Colonic mucosa (tissue), 4 donors: ENCODE measurements around the gene PHF10. TPM values are rescaled to one million over a fixed set of nuclear protein-coding genes. Genes with fewer than 3 reads are reported as not detected.
A peak's percentile ranks its signal among the peaks of the same experiment; 100 is the strongest.

Experiments
- DNase-seq: peaks from one replicate; pipeline ENCODE4 v3.0.0-alpha.2; 2020
- H3K27ac ChIP-seq: fragments of 200-600 bp; one replicate; pipeline ENCODE4 v1.8.0; 2021
- H3K27me3 ChIP-seq: fragments of 200-600 bp; one replicate; pipeline ENCODE4 v1.8.0; 2021
- H3K36me3 ChIP-seq: fragments of 200-600 bp; one replicate; pipeline ENCODE4 v1.8.0; 2021
- H3K4me1 ChIP-seq: fragments of 200-600 bp; one replicate; pipeline ENCODE4 v1.8.0; 2021; ENCODE audit warnings: mild to moderate bottlenecking
- H3K4me3 ChIP-seq: fragments of 200-600 bp; one replicate; pipeline ENCODE4 v1.8.0; 2021
- H3K9ac ChIP-seq, 2 donors: one replicate each; pipeline ENCODE4 v1.7.0; 2013; ENCODE audit warnings: control low read depth in 2 of 2, low read depth in 2 of 2, low read length in 2 of 2
- H3K9me3 ChIP-seq: fragments of 200-600 bp; one replicate; pipeline ENCODE4 v1.8.0; 2021
- CTCF ChIP-seq: fragments of 200-600 bp; IDR thresholded peaks from one replicate; pipeline ENCODE4 v1.8.0; 2022; ENCODE audit warnings: antibody characterized with exemption, mild to moderate bottlenecking
- intact Hi-C: fragments of 100-400 bp; cut with DNase I; formaldehyde crosslinking; loops from one replicate; pipeline ENCODE4 v1.14.1; 2022
- total RNA-seq, 2 donors: library from RNA; stranded (reverse); fragmentation: NEBNext Ultra II Directional in 1 of 2; extraction: Animal tissue kit (Norgen Biotek cat#: 25700) in 1 of 2; gene quantifications; one replicate each; pipeline ENCODE4 v1.2.1, GENCODE V29; 2021
- donor health status: healthy.
- donor health status: DM: no; HTN: no; CAD: no.
- donor health status: DM: no; HTN: no; CAD: no.

Gene PHF10
- total RNA-seq, 2 donors from 2014 or later, result 37.5 to 39.6 TPM

- Histone ChIP-seq H3K36me3 (no peaks in the 10 kb centered on the region), H3K27ac (peak overlapping the region; percentile 32), H3K4me3 (no peak overlapping the region), H3K9ac (no peak overlapping the region), H3K27me3 (no peaks in the 10 kb centered on the region), H3K9me3 (no peaks in the 10 kb centered on the region), H3K4me1 (no peaks in the 10 kb centered on the region)
- TF ChIP-seq CTCF, result no peak
- intact Hi-C loops, result no loop called here
- DNase-seq, result no peak
Observed at GRCh38 chr6:169669889-169670288, 54.4 kb downstream of the PHF10 start.

GRCh38 chr6:169669147-169669546 lies 55.2 kb downstream of the PHF10 start:
- peak overlapping the region; percentile 32 for H3K27ac ChIP-seq
- H3K27me3 ChIP-seq, result no peaks in the 10 kb centered on the region
- intact Hi-C loops, result no loop called here
- no peaks in the 10 kb centered on the region for H3K36me3 ChIP-seq
- no peaks in the 10 kb centered on the region for H3K4me1 ChIP-seq
- H3K9ac ChIP-seq, result no peak overlapping the region
- H3K9me3 ChIP-seq, result no peaks in the 10 kb centered on the region
- H3K4me3 ChIP-seq, result no peak overlapping the region
- DNase-seq, result no peak
- TF ChIP-seq CTCF, result no peak

- TF ChIP-seq CTCF, result no peak
- no peak overlapping the region for H3K27ac ChIP-seq
- no peak overlapping the region for H3K4me3 ChIP-seq
- intact Hi-C loops, result no loop called here
- DNase-seq, result no peak
- no peak overlapping the region for H3K9ac ChIP-seq
- no peaks in the 10 kb centered on the region for H3K27me3 ChIP-seq
- H3K9me3 ChIP-seq, result no peaks in the 10 kb centered on the region
- H3K4me1 ChIP-seq, result no peaks in the 10 kb centered on the region
- no peaks in the 10 kb centered on the region for H3K36me3 ChIP-seq
Observed at GRCh38 chr6:169668203-169668847, 56.0 kb downstream of the PHF10 start.

- Histone ChIP-seq H3K27ac (no peak overlapping the region), H3K36me3 (no peaks in the 10 kb centered on the region), H3K9me3 (no peaks in the 10 kb centered on the region), H3K9ac (no peak overlapping the region), H3K4me1 (no peaks in the 10 kb centered on the region), H3K27me3 (no peaks in the 10 kb centered on the region), H3K4me3 (no peak overlapping the region)
- DNase-seq, result no peak
- TF ChIP-seq CTCF, result no peak
- intact Hi-C loops, result no loop called here
Observed at GRCh38 chr6:169667716-169668115, 56.6 kb downstream of the PHF10 start.

GRCh38 chr6:169666441-169666840 lies 57.9 kb downstream of the PHF10 start:
- H3K9me3 ChIP-seq, result no peaks in the 10 kb centered on the region
- no peak overlapping the region for H3K9ac ChIP-seq
- no peak for DNase-seq
- no peak for TF ChIP-seq CTCF
- H3K27me3 ChIP-seq, result no peaks in the 10 kb centered on the region
- H3K27ac ChIP-seq, result no peak overlapping the region
- no peaks in the 10 kb centered on the region for H3K4me1 ChIP-seq
- no peak overlapping the region for H3K4me3 ChIP-seq
- no peaks in the 10 kb centered on the region for H3K36me3 ChIP-seq
- intact Hi-C loops, result no loop called here
